GM23248 (cell line): ENCODE results near the gene CD79A.

Experiments used
- EZH2 ChIP-seq: fragments of 200-600 bp; sonication (generic); IDR thresholded peaks from 2 replicates; pipeline ENCODE4 v1.6.1; 2018; ENCODE audit warnings: antibody characterized with exemption, mild to moderate bottlenecking; ENCODE audit not compliant: insufficient read depth, poor library complexity, severe bottlenecking
- EZH2phosphoT487 ChIP-seq: fragments of 200-600 bp; sonication (generic); IDR thresholded peaks from 2 replicates; pipeline ENCODE4 v1.6.1; 2018; ENCODE audit warnings: antibody characterized with exemption, moderate library complexity, mild to moderate bottlenecking, low read depth; ENCODE audit not compliant: insufficient read depth

DNA sequence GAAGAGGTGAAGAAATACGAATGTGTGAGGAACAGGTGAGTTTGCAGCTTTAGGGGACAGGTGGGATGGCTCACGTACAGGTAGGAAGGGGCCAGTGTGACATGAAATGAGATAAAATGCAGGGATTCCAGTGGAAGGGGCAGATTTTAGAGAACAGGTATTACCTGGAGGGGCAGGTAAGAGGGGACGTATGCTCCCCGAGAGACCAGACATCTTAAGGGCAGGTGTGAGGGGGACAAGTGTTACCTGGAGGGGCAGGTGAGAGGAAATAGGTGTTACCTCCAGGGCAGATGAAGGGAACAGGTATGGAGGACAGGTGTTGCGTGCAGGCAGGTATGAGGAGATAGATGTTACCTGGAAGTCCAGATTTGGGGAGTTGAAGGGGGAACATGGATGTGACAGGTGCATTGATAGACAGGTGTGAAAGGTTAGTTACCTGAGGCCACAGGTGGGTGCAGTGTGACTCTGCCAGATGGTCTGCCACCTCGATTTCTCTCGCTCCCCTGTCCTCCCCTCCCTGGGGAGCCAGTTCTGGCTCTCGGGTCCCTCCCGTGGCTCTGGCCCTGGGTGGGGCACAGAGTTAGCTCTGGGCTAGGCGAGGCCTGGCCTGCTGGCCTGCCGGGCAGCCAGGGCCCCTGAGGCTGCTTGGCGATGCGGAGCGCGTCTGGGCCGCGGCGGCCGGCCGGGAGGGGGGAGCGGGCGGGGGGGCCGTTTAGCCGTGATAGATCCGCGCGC is 49.1 kb downstream of the CD79A start:
- no peak for TF ChIP-seq EZH2phosphoT487
- TF ChIP-seq EZH2: no peak
